HepG2 (cell line): Measurements from ENCODE around the gene AFG1L. TPM values are rescaled to one million over a fixed set of nuclear protein-coding genes. Genes with fewer than 3 reads are reported as not detected.

Experiments used
- ATAC-seq: fragments of 200-7000 bp; cut with Tn5 transposase; 3 replicates; pipeline ENCODE4 v1.9.1; 2020; ENCODE audit warnings: mild to moderate bottlenecking, moderate library complexity
- BruUV-seq: library from RNA; stranded (reverse); fragments of 400-500 nt; replicated peaks from 2 replicates; lab custom pipeline; 2021; lab: Mats Ljungman, UMichigan
- CTCF ChIA-PET: fragments of 300-600 bp; formaldehyde crosslinking; extraction: SDS; loops from one replicate; lab custom pipeline; 2021; ENCODE audit warnings: low total read pairs, inconsistent platforms, low intra/inter-chr PET ratio; lab: Yijun Ruan, JAX
- POLR2A ChIA-PET: fragments of 350-600 bp; sonication (Branson Sonifier 250); formaldehyde crosslinking; loops from one replicate; lab custom pipeline; 2020; ENCODE audit warnings: antibody characterized with exemption, inconsistent platforms; lab: Yijun Ruan, JAX
- DNase-seq: peaks from one replicate; pipeline ENCODE4 v3.0.0-alpha.2; 2015; ENCODE audit warnings: low spot score
- FAIRE-seq: peaks from 3 replicates; lab custom pipeline; 2011; peaks lifted over from hg19 to GRCh38; lab: Jason Lieb, UNC
- H2AFZ ChIP-seq: one replicate; pipeline ENCODE4 v1.6.1; 2011; ENCODE audit warnings: low read length, inconsistent platforms
- H3K27ac ChIP-seq: fragments of 300-600 bp; 3 replicates; pipeline ENCODE4 v1.8.0; 2011; ENCODE audit warnings: mixed run types, mild to moderate bottlenecking, mixed read lengths, low read length, inconsistent platforms; ENCODE audit not compliant: insufficient read depth; ENCODE audit errors: extremely low read length
- H3K27me3 ChIP-seq, 2 experiments: fragments of 200-600 bp in 1 of 2; 2 replicates in 1 of 2; 3 replicates in 1 of 2; pipeline versions ENCODE4 v1.6.0 to v1.8.0; 2011; ENCODE audit warnings: low read length in 2 of 2, mild to moderate bottlenecking in 2 of 2, moderate library complexity in 2 of 2, inconsistent platforms in 1 of 2; ENCODE audit not compliant: insufficient read depth in 2 of 2, control insufficient read depth in 1 of 2
- H3K36me3 ChIP-seq, 2 experiments: fragments of 200-600 bp in 1 of 2; replicated peaks in 1 of 2; 2 replicates in 1 of 2; 3 replicates in 1 of 2; pipeline versions ENCODE4 v1.5.1 to v1.8.0; 2011; ENCODE audit warnings: low read length in 2 of 2, inconsistent platforms in 1 of 2; ENCODE audit not compliant: insufficient read depth in 2 of 2, control insufficient read depth in 1 of 2
- H3K4me1 ChIP-seq: 2 replicates; pipeline ENCODE4 v1.5.1; 2012; ENCODE audit warnings: low read length, inconsistent platforms; ENCODE audit not compliant: insufficient read depth
- H3K4me2 ChIP-seq: 2 replicates; pipeline ENCODE4 v1.6.0; 2011; ENCODE audit warnings: low read depth, low read length, inconsistent platforms
- H3K4me3 ChIP-seq, 3 experiments: fragments of 200-600 bp in 1 of 3; sonication (generic), shearing (Covaris generic) in 1 of 3; replicated peaks in 1 of 3; 2 replicates each; pipeline ENCODE4 v1.5.1; 2011 to 2016; ENCODE audit warnings: low read length in 3 of 3, inconsistent platforms in 2 of 3, low read depth in 2 of 3, mild to moderate bottlenecking in 2 of 3, control low read depth in 1 of 3, mixed read lengths in 1 of 3; ENCODE audit not compliant: insufficient read depth in 1 of 3
- H3K79me2 ChIP-seq: one replicate; pipeline ENCODE4 v1.6.1; 2011; ENCODE audit warnings: low read length, inconsistent platforms; ENCODE audit not compliant: insufficient read depth
- H3K9ac ChIP-seq: 2 replicates; pipeline ENCODE4 v1.6.0; 2011; ENCODE audit warnings: mild to moderate bottlenecking, low read depth, low read length, inconsistent platforms; ENCODE audit not compliant: insufficient read depth
- H3K9me3 ChIP-seq: 2 replicates; pipeline ENCODE4 v1.5.1; 2012; ENCODE audit warnings: mild to moderate bottlenecking, low read length
- H4K20me1 ChIP-seq: 2 replicates; pipeline ENCODE4 v1.6.0; 2011; ENCODE audit warnings: inconsistent platforms, mild to moderate bottlenecking, low read length, moderate library complexity; ENCODE audit not compliant: insufficient read depth
- HNF4A ChIP-seq: sonication (generic); formaldehyde crosslinking; IDR thresholded peaks from 2 replicates; pipeline ENCODE4 v1.4.0; 2020; ENCODE audit warnings: missing genetic modification reagents
- ZBTB21 ChIP-seq: sonication (generic); formaldehyde crosslinking; IDR thresholded peaks from 2 replicates; pipeline ENCODE4 v1.4.0; 2020; ENCODE audit warnings: missing genetic modification reagents
- ZNF460 ChIP-seq: sonication (generic); formaldehyde crosslinking; IDR thresholded peaks from 2 replicates; pipeline ENCODE4 v1.5.1; 2020; ENCODE audit warnings: missing genetic modification reagents, mild to moderate bottlenecking, borderline replicate concordance
- ZSCAN22 ChIP-seq: sonication (generic); formaldehyde crosslinking; IDR thresholded peaks from 2 replicates; pipeline ENCODE4 v1.4.0; 2020; ENCODE audit warnings: mild to moderate bottlenecking, missing genetic modification reagents
- ZXDC ChIP-seq: sonication (generic); formaldehyde crosslinking; IDR thresholded peaks from 2 replicates; pipeline ENCODE4 v1.5.0; 2020; ENCODE audit warnings: mild to moderate bottlenecking, missing genetic modification reagents
- WGBS: methylation state at CpG from one replicate; pipeline ENCODE4 v1.1.6; 2017; ENCODE audit warnings: low lambda C conversion rate; 5-methylcytosine and 5-hydroxymethylcytosine counted together
- in situ Hi-C: cut with HindIII; loops from 2 replicates; pipeline ENCODE4 v1.10.0; 2017; ENCODE audit warnings: low pct_unique_long_range_greater_than_20kb; ENCODE audit not compliant: extremely low pct_ligation_motif_present
- intact Hi-C: fragments of 100-400 bp; cut with micrococcal nuclease; formaldehyde crosslinking; loops from one replicate; pipeline ENCODE4 v1.10.0; 2022; ENCODE audit not compliant: unreplicated experiment
- polyA plus RNA-seq, 8 experiments: library from polyadenylated mRNA; depleted of rRNA in 3 of 8; stranded (reverse) in 7 of 8; unstranded in 1 of 8; fragments of >200 nt; fragmentation: Illumina TruSeq in 4 of 8; extraction: Trizol in 4 of 8; gene quantifications; 2 replicates each; pipeline versions ENCODE4 v1.2.1 to v1.2.3, GENCODE V29; 2011 to 2016; ENCODE audit warnings: low read depth in 4 of 8, missing spikeins in 1 of 8, mixed read lengths in 1 of 8; ENCODE audit not compliant: insufficient read depth in 1 of 8
- total RNA-seq, 5 experiments: library from RNA; depleted of rRNA; stranded (reverse); fragments of >200 nt; fragmentation: Illumina TruSeq; extraction: Trizol; gene quantifications; 2 replicates each; pipeline ENCODE4 v1.2.3, GENCODE V29; 2016; ENCODE audit warnings: low read depth in 1 of 5
- TF ChIP-seq, protein P1 (sequence below): sonication (generic); formaldehyde crosslinking; IDR thresholded peaks from 2 replicates; pipeline ENCODE4 v1.5.0; 2020; ENCODE audit warnings: missing genetic modification reagents, mild to moderate bottlenecking, borderline replicate concordance

The AFG1L gene
- total and polyA plus RNA-seq, 2 of the 13 experiments (the other 11 are each of a cell fraction or from before 2014, with no cell fraction given), result 3.1 to 14.0 TPM

DNA sequence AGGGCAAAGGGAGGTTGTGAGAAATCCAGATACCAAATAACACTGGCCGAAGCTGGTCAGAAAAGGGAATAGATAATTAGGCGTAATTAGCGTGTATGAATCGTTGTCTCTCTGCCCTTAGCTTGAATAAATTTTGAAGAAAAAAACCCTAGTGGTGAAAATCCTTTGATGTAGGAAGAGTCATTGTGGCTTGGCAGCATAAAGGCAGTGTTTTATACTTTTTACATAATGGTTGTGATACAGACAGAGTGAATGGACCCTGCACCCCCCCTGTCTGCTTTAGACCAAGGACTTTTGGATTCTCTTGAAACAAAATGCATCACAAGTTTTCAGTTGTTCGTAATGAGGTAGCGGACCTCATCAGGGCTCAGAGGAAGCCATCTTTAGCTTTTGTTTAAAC, 126.5 kb downstream of the AFG1L start (continued):
- TF ChIP-seq, protein P1, sequence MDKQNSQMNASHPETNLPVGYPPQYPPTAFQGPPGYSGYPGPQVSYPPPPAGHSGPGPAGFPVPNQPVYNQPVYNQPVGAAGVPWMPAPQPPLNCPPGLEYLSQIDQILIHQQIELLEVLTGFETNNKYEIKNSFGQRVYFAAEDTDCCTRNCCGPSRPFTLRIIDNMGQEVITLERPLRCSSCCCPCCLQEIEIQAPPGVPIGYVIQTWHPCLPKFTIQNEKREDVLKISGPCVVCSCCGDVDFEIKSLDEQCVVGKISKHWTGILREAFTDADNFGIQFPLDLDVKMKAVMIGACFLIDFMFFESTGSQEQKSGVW (CRISPR knock-in tag), result no peak
- TF ChIP-seq ZNF460, result no peak
- TF ChIP-seq ZSCAN22 (CRISPR knock-in tag), result no peak
- TF ChIP-seq ZXDC (CRISPR knock-in tag), result no peak

DNA sequence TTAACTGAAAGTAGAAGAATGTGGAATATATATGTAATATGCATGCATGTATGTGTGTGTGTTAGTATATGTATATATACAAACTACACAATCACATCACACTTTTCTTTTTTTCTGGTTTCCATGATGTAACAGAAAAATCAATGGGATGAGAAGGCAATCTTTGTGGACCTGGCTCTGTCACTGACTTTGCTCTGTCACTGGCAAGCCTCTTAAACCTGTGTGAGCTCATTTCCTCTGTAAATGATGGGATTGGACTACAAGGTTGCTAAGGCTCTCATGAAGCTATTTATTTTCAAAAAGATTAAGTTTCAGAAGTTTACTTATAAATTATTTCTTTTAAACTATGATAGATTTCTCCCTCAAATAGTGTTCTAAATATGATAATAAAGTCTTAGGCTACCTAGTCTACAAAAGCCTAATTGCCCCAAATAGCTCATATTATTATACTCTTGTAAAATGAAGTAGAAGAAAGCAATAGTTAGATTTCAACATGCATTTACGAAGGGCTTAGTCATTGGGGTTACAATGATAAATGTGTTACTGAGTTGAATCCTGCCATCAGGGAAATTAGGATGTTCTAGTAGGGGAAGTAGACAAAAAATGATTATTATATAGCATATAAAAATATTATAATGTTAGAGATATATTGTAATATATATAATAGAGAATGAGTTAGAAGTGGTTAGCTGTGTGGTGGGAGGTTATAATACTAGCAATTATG, 129.3 kb downstream of the AFG1L start:
- intact Hi-C loops, result no loop called here
- ChIA-PET POLR2A (no interaction called here), CTCF (no interaction called here)

More for the DNA sequence above, 129.3 kb downstream of the AFG1L start:
- no peaks in the 10 kb centered on the region for H4K20me1 ChIP-seq
- no peak for DNase-seq
- H3K79me2 ChIP-seq, result no peaks in the 10 kb centered on the region
- FAIRE-seq, result no peak
- TF ChIP-seq HNF4A (CRISPR knock-in tag) (no peak), ZBTB21 (CRISPR knock-in tag) (peak; percentile 67; the same call in 1 of the 2 replicates)
- BruUV-seq, result no TSS peak
- H3K27me3 ChIP-seq, result no peaks in the 10 kb centered on the region
- no peaks in the 10 kb centered on the region for H3K36me3 ChIP-seq
- no peak overlapping the region for H3K27ac ChIP-seq
- no peaks in the 10 kb centered on the region for H3K4me1 ChIP-seq
- no peaks in the 10 kb centered on the region for H3K9me3 ChIP-seq
- no peak for ATAC-seq
- H3K9ac ChIP-seq, result no peak overlapping the region
- H3K4me3 ChIP-seq, result no peak overlapping the region
- 95% methylated on average over 1 of the region's 1 CpG for WGBS
- H3K4me2 ChIP-seq, result no peak overlapping the region
- no peak overlapping the region for H2AFZ ChIP-seq
- in situ Hi-C loops, result no loop called here
